Liver (tissue), 5 donors: ENCODE measurements around the gene CRAT. TPM values are rescaled to one million over a fixed set of nuclear protein-coding genes. Genes with fewer than 3 reads are reported as not detected.

Experiments
- EGR1 ChIP-seq, 2 donors: IDR thresholded peaks; 2 replicates each; pipeline ENCODE4 v1.6.1; 2016 to 2018; ENCODE audit warnings: antibody characterized with exemption in 2 of 2, low read depth in 2 of 2
- FOXA1 ChIP-seq: IDR thresholded peaks from 2 replicates; pipeline ENCODE4 v1.6.1; 2016; ENCODE audit warnings: antibody characterized with exemption
- GABPA ChIP-seq, 2 donors: IDR thresholded peaks in 1 of 2; conservative IDR thresholded peaks in 1 of 2; 2 replicates each; pipeline ENCODE4 v1.6.1; 2016; ENCODE audit warnings: antibody characterized with exemption in 2 of 2, mild to moderate bottlenecking in 1 of 2, moderate library complexity in 1 of 2
- RAD21 ChIP-seq, 2 donors: IDR thresholded peaks; 2 replicates each; pipeline ENCODE4 v1.6.1; 2016; ENCODE audit warnings: antibody characterized with exemption in 2 of 2, mild to moderate bottlenecking in 2 of 2
- TAF1 ChIP-seq: conservative IDR thresholded peaks from 2 replicates; pipeline ENCODE4 v1.6.1; 2016; ENCODE audit warnings: antibody characterized with exemption, mild to moderate bottlenecking
- polyA plus RNA-seq, 2 donors: library from polyadenylated mRNA; stranded (reverse) in 1 of 2; unstranded in 1 of 2; fragments of 200-250 nt in 1 of 2; fragments of >200 nt in 1 of 2; fragmentation: Nextera tagmentation in 1 of 2; extraction: Ambion mirVana in 1 of 2; gene quantifications; one replicate each; pipeline versions ENCODE4 v1.2.1 to v1.2.3, GENCODE V29; 2013 to 2015
- total RNA-seq, 2 donors: library from RNA; depleted of rRNA; stranded (reverse); fragments of >200 nt; gene quantifications; one replicate each; pipeline ENCODE4 v1.2.3, GENCODE V29; 2014
- TF ChIP-seq, protein P1 (sequence below): IDR thresholded peaks from 2 replicates; pipeline ENCODE4 v1.6.1; 2016; ENCODE audit warnings: antibody characterized with exemption, mild to moderate bottlenecking
- TF ChIP-seq, protein P2 (sequence below): IDR thresholded peaks from 2 replicates; pipeline ENCODE4 v1.6.1; 2016; ENCODE audit warnings: antibody characterized with exemption
- TF ChIP-seq, protein P3 (sequence below): IDR thresholded peaks from 2 replicates; pipeline ENCODE4 v1.6.1; 2016; ENCODE audit warnings: antibody characterized with exemption
- donor health status: healthy.
- donor health status: healthy.
- donor health status: healthy.

Gene CRAT
- total and polyA plus RNA-seq, 4 donors: 33.8 to 121 (median 89.1) TPM

DNA sequence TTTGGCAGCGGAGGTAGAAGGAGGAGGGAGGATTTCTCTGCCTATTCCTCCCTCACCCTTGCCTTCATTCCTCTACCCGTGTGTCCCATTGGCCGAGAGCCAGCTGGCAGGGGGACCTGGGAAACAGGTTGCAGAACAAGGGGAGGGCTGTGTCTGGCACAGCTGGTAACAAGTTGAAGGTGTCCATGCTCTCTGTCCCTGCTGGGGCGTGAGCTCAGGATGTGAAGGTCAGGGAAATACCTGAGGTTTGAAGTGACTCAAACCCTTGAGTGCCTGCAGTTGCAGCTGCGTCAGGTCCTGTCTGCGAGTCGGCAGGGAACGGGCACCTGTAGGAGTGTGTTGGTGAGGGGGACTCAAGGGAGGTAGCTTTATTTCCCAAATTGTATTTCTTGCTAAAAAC lies 58.0 kb downstream of the CRAT start (continued):
- TF ChIP-seq, protein P1, sequence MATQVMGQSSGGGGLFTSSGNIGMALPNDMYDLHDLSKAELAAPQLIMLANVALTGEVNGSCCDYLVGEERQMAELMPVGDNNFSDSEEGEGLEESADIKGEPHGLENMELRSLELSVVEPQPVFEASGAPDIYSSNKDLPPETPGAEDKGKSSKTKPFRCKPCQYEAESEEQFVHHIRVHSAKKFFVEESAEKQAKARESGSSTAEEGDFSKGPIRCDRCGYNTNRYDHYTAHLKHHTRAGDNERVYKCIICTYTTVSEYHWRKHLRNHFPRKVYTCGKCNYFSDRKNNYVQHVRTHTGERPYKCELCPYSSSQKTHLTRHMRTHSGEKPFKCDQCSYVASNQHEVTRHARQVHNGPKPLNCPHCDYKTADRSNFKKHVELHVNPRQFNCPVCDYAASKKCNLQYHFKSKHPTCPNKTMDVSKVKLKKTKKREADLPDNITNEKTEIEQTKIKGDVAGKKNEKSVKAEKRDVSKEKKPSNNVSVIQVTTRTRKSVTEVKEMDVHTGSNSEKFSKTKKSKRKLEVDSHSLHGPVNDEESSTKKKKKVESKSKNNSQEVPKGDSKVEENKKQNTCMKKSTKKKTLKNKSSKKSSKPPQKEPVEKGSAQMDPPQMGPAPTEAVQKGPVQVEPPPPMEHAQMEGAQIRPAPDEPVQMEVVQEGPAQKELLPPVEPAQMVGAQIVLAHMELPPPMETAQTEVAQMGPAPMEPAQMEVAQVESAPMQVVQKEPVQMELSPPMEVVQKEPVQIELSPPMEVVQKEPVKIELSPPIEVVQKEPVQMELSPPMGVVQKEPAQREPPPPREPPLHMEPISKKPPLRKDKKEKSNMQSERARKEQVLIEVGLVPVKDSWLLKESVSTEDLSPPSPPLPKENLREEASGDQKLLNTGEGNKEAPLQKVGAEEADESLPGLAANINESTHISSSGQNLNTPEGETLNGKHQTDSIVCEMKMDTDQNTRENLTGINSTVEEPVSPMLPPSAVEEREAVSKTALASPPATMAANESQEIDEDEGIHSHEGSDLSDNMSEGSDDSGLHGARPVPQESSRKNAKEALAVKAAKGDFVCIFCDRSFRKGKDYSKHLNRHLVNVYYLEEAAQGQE: no peak
- peak in 1 of 2 donors; percentile 37 for TF ChIP-seq RAD21 (IDR thresholded peaks at IDR 0.05)
- no peak for TF ChIP-seq GABPA (IDR thresholded peaks at IDR 0.05 in 1 of 2, conservative IDR thresholded peaks at IDR 0.05 in 1 of 2)
- TF ChIP-seq, protein P2, sequence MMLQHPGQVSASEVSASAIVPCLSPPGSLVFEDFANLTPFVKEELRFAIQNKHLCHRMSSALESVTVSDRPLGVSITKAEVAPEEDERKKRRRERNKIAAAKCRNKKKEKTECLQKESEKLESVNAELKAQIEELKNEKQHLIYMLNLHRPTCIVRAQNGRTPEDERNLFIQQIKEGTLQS: no peak
- TF ChIP-seq EGR1 (IDR thresholded peaks at IDR 0.05; ENCODE audit: low read depth in 2 of 2): no peak
- TF ChIP-seq, protein P3, sequence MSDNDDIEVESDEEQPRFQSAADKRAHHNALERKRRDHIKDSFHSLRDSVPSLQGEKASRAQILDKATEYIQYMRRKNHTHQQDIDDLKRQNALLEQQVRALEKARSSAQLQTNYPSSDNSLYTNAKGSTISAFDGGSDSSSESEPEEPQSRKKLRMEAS: no peak
- TF ChIP-seq FOXA1: no peak
- no peak for TF ChIP-seq TAF1

Other genes starting within 250 kb of the CRAT start
- gene KYAT1, start 228.8 kb downstream of the CRAT start, total RNA-seq: 1 to 10 TPM; 6.9 to 8.1 TPM
- 1 to 10 TPM; 3.8 to 8.0 TPM for gene KYAT1, start 228.8 kb downstream of the CRAT start, polyA plus RNA-seq
- 10 to 100 TPM; 15.8 to 22.8 TPM for gene LRRC8A, start 228.7 kb downstream of the CRAT start, total RNA-seq
- 10 to 100 TPM; 14.6 to 19.9 TPM for gene LRRC8A, start 228.7 kb downstream of the CRAT start, polyA plus RNA-seq
- gene PHYHD1, start 189.8 kb downstream of the CRAT start, total RNA-seq: 10 to 100 TPM in 1 of 2 donors, 1 to 10 TPM in 1; 9.2 to 28.4 TPM
- 10 to 100 TPM; 34.2 to 72.8 TPM for gene PHYHD1, start 189.8 kb downstream of the CRAT start, polyA plus RNA-seq
- gene DOLK, start 163.2 kb downstream of the CRAT start, total RNA-seq: 10 to 100 TPM; 10.0 to 13.4 TPM
- 10 to 100 TPM in 1 of 2 donors, 1 to 10 TPM in 1; 9.5 to 15.3 TPM for gene DOLK, start 163.2 kb downstream of the CRAT start, polyA plus RNA-seq
- gene NUP188, start 163.1 kb downstream of the CRAT start, total RNA-seq: 10 to 100 TPM; 31.4 to 34.7 TPM
- gene NUP188, start 163.1 kb downstream of the CRAT start, polyA plus RNA-seq: 1 to 10 TPM; 6.9 to 7.0 TPM
- 10 to 100 TPM; 22.6 to 26.9 TPM for gene SH3GLB2, start 82.5 kb downstream of the CRAT start, total RNA-seq
- gene SH3GLB2, start 82.5 kb downstream of the CRAT start, polyA plus RNA-seq: 10 to 100 TPM in 1 of 2 donors, 1 to 10 TPM in 1; 5.0 to 14.0 TPM
- gene MIGA2, start 74.2 kb downstream of the CRAT start, total RNA-seq: 10 to 100 TPM; 22.8 to 42.6 TPM
- gene MIGA2, start 74.2 kb downstream of the CRAT start, polyA plus RNA-seq: 10 to 100 TPM in 1 of 2 donors, 1 to 10 TPM in 1; 8.0 to 11.1 TPM
- gene DOLPP1, start 29.7 kb downstream of the CRAT start, total RNA-seq: 10 to 100 TPM; 15.3 to 15.6 TPM
- gene DOLPP1, start 29.7 kb downstream of the CRAT start, polyA plus RNA-seq: 10 to 100 TPM; 14.6 to 14.8 TPM
- gene PTPA, start 622 bp upstream of the CRAT start, total RNA-seq: 10 to 100 TPM; 27.6 to 42.6 TPM
- 10 to 100 TPM; 34.1 to 66.0 TPM for gene PTPA, start 622 bp upstream of the CRAT start, polyA plus RNA-seq
- 1 to 10 TPM; 1.9 to 3.0 TPM for gene IER5L, start 67.5 kb upstream of the CRAT start, total RNA-seq
- gene IER5L, start 67.5 kb upstream of the CRAT start, polyA plus RNA-seq: 1 to 10 TPM in 1 of 2 donors, under 1 TPM in 1; 0.40 to 3.3 TPM